Smooth muscle cell of the pulmonary artery (primary cell): ENCODE data around the gene KLHL12. TPM values are rescaled to one million over a fixed set of nuclear protein-coding genes. Genes with fewer than 3 reads are reported as not detected.

Experiments
- total RNA-seq: library from RNA; depleted of rRNA; stranded (reverse); fragments of >200 nt; gene quantifications from 2 replicates; pipeline ENCODE4 v1.2.3, GENCODE V29; 2014

The KLHL12 gene
- 30.2 and 36.0 TPM in 2 replicates for total RNA-seq

GRCh38 chr1:202926581-202927491 is at the start of gene KLHL12:
Gene KLHL12, minus strand, starts transcription at chr1:202927234. Its CDS starts 2,072 bp downstream, at chr1:202925162.

GRCh38 chr1:202957733-202958543 is 30.9 kb upstream of the KLHL12 start, which contains the start of gene ADIPOR1:
Gene ADIPOR1, minus strand, starts transcription at chr1:202958312. Its CDS starts 7,242 bp downstream, at chr1:202951070.

GRCh38 chr1:202888531-202889360 is 38.3 kb downstream of the KLHL12 start, which contains the start of gene RABIF:
Gene RABIF, minus strand, starts transcription at chr1:202889149. Its CDS starts 51 bp downstream, at chr1:202889098.

Other genes with a start within 250 kb of the KLHL12 start
- under 0.01 TPM in 1 of 2 replicates, not detected in the other for gene SYT2, start 216.8 kb downstream of the KLHL12 start, total RNA-seq
- gene KDM5B, start 118.8 kb downstream of the KLHL12 start, total RNA-seq = 99.0 and 121 TPM in 2 replicates
- gene PCAT6, start 116.3 kb downstream of the KLHL12 start, total RNA-seq = 0.85 and 1.7 TPM in 2 replicates
- gene RABIF, start 38.1 kb downstream of the KLHL12 start, total RNA-seq = 4.9 and 5.8 TPM in 2 replicates
- gene ADIPOR1, start 31.1 kb upstream of the KLHL12 start, total RNA-seq = 134 and 155 TPM in 2 replicates
- 62.8 and 77.8 TPM in 2 replicates for gene CYB5R1, start 40.0 kb upstream of the KLHL12 start, total RNA-seq
- gene TMEM183A, start 80.1 kb upstream of the KLHL12 start, total RNA-seq = 72.2 and 81.8 TPM in 2 replicates
- 32.2 and 39.6 TPM in 2 replicates for gene PPFIA4, start 99.3 kb upstream of the KLHL12 start, total RNA-seq
- not detected in 2 replicates for gene MYOG, start 158.8 kb upstream of the KLHL12 start, total RNA-seq
- 0.65 and 0.96 TPM in 2 replicates for gene ADORA1, start 200.5 kb upstream of the KLHL12 start, total RNA-seq
- gene MYBPH, start 248.6 kb upstream of the KLHL12 start, total RNA-seq = 0.07 TPM in 1 of 2 replicates, not detected in the other